H9 (cell line): ENCODE results near the gene NCAPH2. TPM values are rescaled to one million over a fixed set of nuclear protein-coding genes. Genes with fewer than 3 reads are reported as not detected.

Experiments used
- DNase-seq: peaks from one replicate; pipeline ENCODE4 v3.0.0-alpha.2; 2017
- H2AFZ ChIP-seq: one replicate; pipeline ENCODE4 v1.6.1; 2013; ENCODE audit warnings: mild to moderate bottlenecking, low read length, control low read depth, moderate library complexity
- H2AK5ac ChIP-seq: 2 replicates; pipeline ENCODE4 v1.6.1; 2013; ENCODE audit warnings: low read length, control low read depth, mixed read lengths; ENCODE audit not compliant: insufficient read length
- H2BK120ac ChIP-seq: one replicate; pipeline ENCODE4 v1.6.1; 2013; ENCODE audit warnings: low read depth, mild to moderate bottlenecking, low read length, control low read depth, inconsistent platforms; ENCODE audit not compliant: poor library complexity, severe bottlenecking
- H2BK12ac ChIP-seq: 2 replicates; pipeline ENCODE4 v1.6.1; 2013; ENCODE audit warnings: low read length, control low read depth, mixed read lengths, low read depth; ENCODE audit not compliant: insufficient read length
- H2BK15ac ChIP-seq: 2 replicates; pipeline ENCODE4 v1.6.1; 2013; ENCODE audit warnings: low read depth, low read length, control low read depth
- H2BK20ac ChIP-seq: one replicate; pipeline ENCODE4 v1.6.1; 2013; ENCODE audit warnings: low read depth, mild to moderate bottlenecking, low read length, control low read depth, inconsistent platforms; ENCODE audit not compliant: poor library complexity, severe bottlenecking
- H2BK5ac ChIP-seq: 2 replicates; pipeline ENCODE4 v1.6.1; 2013; ENCODE audit warnings: low read length, control low read depth, mixed read lengths; ENCODE audit not compliant: insufficient read length
- H3K14ac ChIP-seq: 2 replicates; pipeline ENCODE4 v1.6.1; 2013; ENCODE audit warnings: low read length, control low read depth; ENCODE audit not compliant: insufficient read depth
- H3K18ac ChIP-seq: 2 replicates; pipeline ENCODE4 v1.6.1; 2013; ENCODE audit warnings: low read depth, mild to moderate bottlenecking, mixed read lengths, low read length, control low read depth; ENCODE audit not compliant: insufficient read length
- H3K23ac ChIP-seq: 2 replicates; pipeline ENCODE4 v1.6.1; 2013; ENCODE audit warnings: low read length, control low read depth, mixed read lengths, low read depth; ENCODE audit not compliant: insufficient read length
- H3K23me2 ChIP-seq: 2 replicates; pipeline ENCODE4 v1.6.1; 2013; ENCODE audit warnings: low read depth, mild to moderate bottlenecking, mixed read lengths, low read length, control low read depth; ENCODE audit not compliant: insufficient read length, poor library complexity, severe bottlenecking
- H3K27ac ChIP-seq: 2 replicates; pipeline ENCODE4 v1.5.1; 2013; ENCODE audit warnings: low read length, control low read depth, mixed read lengths, low read depth; ENCODE audit not compliant: insufficient read length
- H3K27me3 ChIP-seq: 2 replicates; pipeline ENCODE4 v1.6.1; 2013; ENCODE audit warnings: low read length, control low read depth, inconsistent platforms; ENCODE audit not compliant: insufficient read depth
- H3K4ac ChIP-seq: 2 replicates; pipeline ENCODE4 v1.6.1; 2013; ENCODE audit warnings: low read depth, mild to moderate bottlenecking, control low read depth, inconsistent platforms, low read length, moderate library complexity
- H3K4me1 ChIP-seq: 2 replicates; pipeline ENCODE4 v1.6.1; 2013; ENCODE audit warnings: low read length, control low read depth, inconsistent platforms; ENCODE audit not compliant: insufficient read depth
- H3K4me2 ChIP-seq: 2 replicates; pipeline ENCODE4 v1.6.1; 2013; ENCODE audit warnings: low read length, control low read depth, mixed read lengths; ENCODE audit not compliant: insufficient read length, insufficient read depth
- H3K56ac ChIP-seq: 2 replicates; pipeline ENCODE4 v1.6.1; 2013; ENCODE audit warnings: low read depth, mild to moderate bottlenecking, mixed read lengths, low read length, control low read depth; ENCODE audit not compliant: insufficient read length
- H3K79me1 ChIP-seq: 2 replicates; pipeline ENCODE4 v1.6.1; 2013; ENCODE audit warnings: low read depth, mild to moderate bottlenecking, moderate library complexity, low read length, control low read depth, inconsistent platforms; ENCODE audit not compliant: insufficient read depth, poor library complexity, severe bottlenecking
- H3K79me2 ChIP-seq: 2 replicates; pipeline ENCODE4 v1.6.1; 2013; ENCODE audit warnings: low read length, control low read depth, inconsistent platforms; ENCODE audit not compliant: insufficient read depth
- H3K9ac ChIP-seq: 2 replicates; pipeline ENCODE4 v1.6.1; 2013; ENCODE audit warnings: low read length, control low read depth, mixed read lengths; ENCODE audit not compliant: insufficient read length; ENCODE audit errors: extremely low read depth
- H3K9me3 ChIP-seq: one replicate; pipeline ENCODE4 v1.6.1; 2013; ENCODE audit warnings: low read depth, low read length, inconsistent platforms; ENCODE audit not compliant: control insufficient read depth
- H3T11ph ChIP-seq: one replicate; pipeline ENCODE4 v1.6.1; 2013; ENCODE audit warnings: mild to moderate bottlenecking, low read length, control low read depth, inconsistent platforms
- H4K20me1 ChIP-seq: one replicate; pipeline ENCODE4 v1.6.1; 2013; ENCODE audit not compliant: control insufficient read depth, insufficient read length, insufficient read depth
- H4K5ac ChIP-seq: 2 replicates; pipeline ENCODE4 v1.6.1; 2013; ENCODE audit warnings: low read depth, mild to moderate bottlenecking, mixed read lengths, low read length, control low read depth; ENCODE audit not compliant: insufficient read length
- H4K8ac ChIP-seq: replicated peaks from 2 replicates; pipeline ENCODE4 v1.6.1; 2013; ENCODE audit warnings: low read length, control low read depth, mixed read lengths, low read depth; ENCODE audit not compliant: insufficient read length
- H4K91ac ChIP-seq: 2 replicates; pipeline ENCODE4 v1.6.1; 2013; ENCODE audit warnings: low read depth, mild to moderate bottlenecking, moderate library complexity, mixed read lengths, low read length, control low read depth; ENCODE audit not compliant: insufficient read length
- H3K27ac Mint-ChIP-seq, 3 experiments: 2 replicates in 2 of 3; 3 replicates in 1 of 3; pipeline ENCODE4 v1.8.0; 2020 to 2021; ENCODE audit warnings: mixed read lengths in 3 of 3, mild to moderate bottlenecking in 1 of 3, moderate library complexity in 1 of 3
- H3K27me3 Mint-ChIP-seq: 2 replicates; pipeline ENCODE4 v1.8.0; 2021; ENCODE audit warnings: low read depth, mild to moderate bottlenecking, moderate library complexity, mixed read lengths
- H3K36me3 Mint-ChIP-seq, 3 experiments: 2 replicates in 2 of 3; 3 replicates in 1 of 3; pipeline ENCODE4 v1.8.0; 2020 to 2021; ENCODE audit warnings: low read depth in 3 of 3, mixed read lengths in 3 of 3; ENCODE audit not compliant: insufficient read depth in 1 of 3
- H3K4me1 Mint-ChIP-seq, 2 experiments: 2 replicates each; pipeline ENCODE4 v1.8.0; 2020; ENCODE audit warnings: mixed read lengths in 2 of 2
- H3K4me3 Mint-ChIP-seq, 2 experiments: 2 replicates in 1 of 2; 3 replicates in 1 of 2; pipeline ENCODE4 v1.8.0; 2020 to 2021; ENCODE audit warnings: mild to moderate bottlenecking in 2 of 2, mixed read lengths in 2 of 2, moderate library complexity in 1 of 2
- H3K9me3 Mint-ChIP-seq, 2 experiments: 2 replicates in 1 of 2; 3 replicates in 1 of 2; pipeline ENCODE4 v1.8.0; 2020; ENCODE audit warnings: mild to moderate bottlenecking in 2 of 2, mixed read lengths in 2 of 2, moderate library complexity in 1 of 2
- CTCF ChIP-seq: fragments of 200-600 bp; sonication (generic); conservative IDR thresholded peaks from 3 replicates; pipeline ENCODE4 v1.8.0; 2021; ENCODE audit warnings: antibody characterized with exemption, mild to moderate bottlenecking
- WGBS: extraction: QIAGEN DNeasy Blood & Tissue Kit; methylation state at CpG from one replicate; pipeline ENCODE4 v1.1.7; 2013; ENCODE audit warnings: missing lambda C conversion rate, low lambda C conversion rate, mixed read lengths; ENCODE audit not compliant: insufficient read length; ENCODE audit errors: extremely low coverage; 5-methylcytosine and 5-hydroxymethylcytosine counted together
- total RNA-seq: library from RNA; stranded (reverse); gene quantifications from 2 replicates; pipeline ENCODE4 v1.2.1, GENCODE V29; 2021

The NCAPH2 gene
- total RNA-seq, 1 experiment from 2014 or later: 76.2 TPM

- Mint-ChIP-seq H3K4me1 (peaks cover 9 to 13% of the 10 kb centered on the region in 2 experiments), H3K27me3 (peaks cover 74% of the 10 kb centered on the region), H3K9me3 (no peaks in the 10 kb centered on the region), H3K4me3 (no peak overlapping the region), H3K27ac (no peak overlapping the region), H3K36me3 (no peaks in the 10 kb centered on the region)
- H3K9me3 ChIP-seq: no peaks in the 10 kb centered on the region
- no peak overlapping the region for H2BK120ac ChIP-seq
- H3K9ac ChIP-seq: no peak overlapping the region
- no CpG with 5 or more reads among the region's 8 CpGs for WGBS
- no peak overlapping the region for H2BK15ac ChIP-seq
- H3K79me2 ChIP-seq: no peaks in the 10 kb centered on the region
- H3K4me1 ChIP-seq: no peaks in the 10 kb centered on the region
- no peak overlapping the region for H2AFZ ChIP-seq
- no peak overlapping the region for H4K5ac ChIP-seq
- H3T11ph ChIP-seq: no peak overlapping the region
- H3K27me3 ChIP-seq: peaks cover 17% of the 10 kb centered on the region; the same call in 1 of the 2 replicates
- no peak for TF ChIP-seq CTCF
- H3K23ac ChIP-seq: no peak overlapping the region
- DNase-seq: no peak
- no peak overlapping the region for H2BK20ac ChIP-seq
- no peak overlapping the region for H3K18ac ChIP-seq
- H3K79me1 ChIP-seq: no peaks in the 10 kb centered on the region
- no peak overlapping the region for H3K27ac ChIP-seq
- H2AK5ac ChIP-seq: no peak overlapping the region
- H2BK5ac ChIP-seq: no peak overlapping the region
- no peak overlapping the region for H3K56ac ChIP-seq
- H3K4ac ChIP-seq: no peak overlapping the region
- no peak overlapping the region for H4K91ac ChIP-seq
- peaks cover 18% of the 10 kb centered on the region for H3K23me2 ChIP-seq
- H3K14ac ChIP-seq: no peak overlapping the region
- no peak overlapping the region for H2BK12ac ChIP-seq
- no peaks in the 10 kb centered on the region for H4K20me1 ChIP-seq
- no peak overlapping the region for H3K4me2 ChIP-seq
- no peak overlapping the region for H4K8ac ChIP-seq
Measured at GRCh38 chr22:50535113-50535512, 27.1 kb downstream of the NCAPH2 start.
